GM19372 (cell line): ENCODE measurements around the gene GLIPR1L2.

Source experiments
- ATAC-seq: cut with Tn5 transposase; IDR thresholded peaks from one replicate; pipeline ENCODE4 v1.9.1; 2021; ENCODE audit warnings: mild to moderate bottlenecking, low read depth, moderate library complexity; ENCODE audit not compliant: unreplicated experiment

GLIPR1L2 gene

DNA sequence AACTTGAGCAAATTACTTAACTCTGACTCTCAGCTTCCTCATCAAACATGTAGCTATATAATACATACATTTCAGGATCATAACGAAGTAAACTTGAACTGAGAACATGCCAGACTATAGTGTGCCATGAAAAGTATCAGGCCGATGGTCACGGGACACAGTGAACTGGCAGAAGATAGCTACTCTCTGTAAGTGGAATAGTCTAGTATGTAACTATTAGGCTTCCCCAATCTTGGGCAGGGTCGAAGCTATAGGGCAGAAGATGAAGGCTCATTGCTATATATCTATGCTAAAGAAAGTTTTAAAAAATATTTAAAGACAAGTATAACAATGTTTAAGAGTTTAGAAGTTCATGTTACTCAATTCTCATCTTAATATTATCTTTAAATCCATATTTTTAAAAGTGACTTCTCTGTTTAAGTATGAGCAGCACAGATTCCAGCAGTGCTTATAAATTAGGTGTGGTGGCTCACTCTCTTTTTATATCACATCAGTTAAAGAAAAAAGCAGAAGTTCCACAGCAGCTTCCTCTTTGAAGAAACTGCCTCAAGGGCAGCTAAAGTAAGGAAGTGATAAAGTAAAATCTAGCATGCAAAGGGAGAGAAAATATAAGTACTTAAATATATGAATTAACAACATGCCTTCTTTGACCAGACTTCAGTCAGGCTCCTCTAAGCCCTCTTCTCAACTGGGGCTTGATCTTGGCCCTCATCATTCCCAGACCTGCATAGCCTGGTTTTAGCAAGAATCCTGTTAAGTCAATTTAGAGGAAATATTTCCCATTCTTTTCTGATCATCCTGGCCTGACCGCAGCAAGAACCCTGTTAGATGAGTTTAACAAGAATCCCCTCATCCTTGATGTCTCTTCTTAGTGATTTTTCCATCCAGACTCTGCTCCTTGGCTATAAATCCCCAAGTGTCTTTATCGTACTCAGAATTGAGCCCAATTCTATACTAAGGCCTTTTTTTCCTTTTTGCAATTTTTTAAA, 81.3 kb downstream of the GLIPR1L2 start:
- peak; percentile 69 for ATAC-seq

DNA sequence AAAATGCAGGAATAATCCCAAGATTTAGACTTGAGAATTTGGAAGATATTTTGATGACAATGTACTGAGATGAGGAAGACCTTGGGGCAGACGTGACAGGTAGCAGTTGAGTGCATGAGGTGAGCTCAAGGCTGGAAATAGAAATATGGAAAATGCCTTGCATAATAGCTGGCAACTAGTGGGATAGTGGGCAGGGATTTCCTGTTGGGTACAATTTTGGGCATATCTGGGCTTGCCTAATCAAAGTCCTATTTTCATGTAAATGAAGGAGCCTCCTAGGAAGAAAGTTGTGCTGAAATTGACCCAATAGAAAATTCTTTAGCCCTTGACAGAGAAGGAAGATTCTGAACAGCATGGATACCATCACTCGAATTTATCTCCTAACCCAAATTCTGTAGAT, 83.2 kb downstream of the GLIPR1L2 start:
- ATAC-seq: no peak

GRCh38 chr12:75476071-75476470, 85.2 kb downstream of the GLIPR1L2 start:
- no peak for ATAC-seq

DNA sequence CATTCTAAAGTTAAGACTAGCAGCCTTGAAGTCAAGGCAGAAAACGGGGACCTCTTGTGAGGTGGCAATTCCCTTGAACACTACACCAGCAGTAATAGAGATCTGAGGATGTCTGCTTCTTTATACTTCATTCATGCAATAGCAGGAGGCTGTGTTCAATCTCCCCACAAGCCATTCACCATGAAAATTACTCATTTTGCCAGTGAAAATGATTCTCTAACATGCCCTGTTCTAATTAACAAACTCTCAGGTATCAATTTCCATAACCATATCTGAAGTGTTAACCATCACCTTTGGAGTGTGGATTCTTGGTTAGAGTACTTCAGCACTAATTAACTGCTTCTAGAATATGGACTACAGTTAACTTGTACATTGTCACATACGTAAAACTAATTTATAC, 86.2 kb downstream of the GLIPR1L2 start:
- ATAC-seq: no peak

DNA sequence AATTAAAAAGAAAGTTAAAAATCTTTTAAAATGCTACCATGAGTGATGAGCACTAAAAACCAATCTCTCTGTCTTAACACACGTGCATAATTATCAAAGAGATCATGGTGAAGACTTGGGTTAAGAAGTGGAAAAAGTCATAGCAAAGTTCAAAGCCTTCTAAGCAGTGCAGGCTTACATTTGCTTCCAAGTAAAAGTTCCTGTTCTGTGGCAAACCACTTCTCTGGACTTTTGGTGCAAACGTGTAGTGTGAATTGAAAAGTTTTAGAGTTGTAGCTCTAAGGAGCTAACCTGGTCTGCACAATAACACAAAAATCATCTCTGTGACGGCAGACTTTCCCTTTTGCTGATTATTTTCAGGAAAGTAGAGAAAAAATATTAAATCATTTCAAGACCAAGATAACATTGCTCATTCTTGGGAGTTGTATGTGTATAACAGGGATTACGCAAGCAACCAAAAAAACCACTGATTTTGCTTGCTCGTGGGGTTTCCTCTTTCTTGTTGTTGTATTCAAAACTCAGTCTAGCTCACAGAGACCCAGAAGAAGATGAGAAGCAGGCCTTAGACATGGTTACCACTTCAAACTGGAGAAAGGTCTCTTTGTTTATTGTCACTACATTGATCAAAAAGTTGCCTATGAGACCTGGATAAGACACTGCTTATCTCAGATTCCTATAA, 87.4 kb downstream of the GLIPR1L2 start:
- ATAC-seq: no peak

- peak; percentile 35 for ATAC-seq
Measured at GRCh38 chr12:75479963-75480461, 89.1 kb downstream of the GLIPR1L2 start.

- ATAC-seq: peak; percentile 85
Measured at GRCh38 chr12:75480469-75480949, 89.6 kb downstream of the GLIPR1L2 start, which contains the start of gene GLIPR1. GLIPR1 (plus strand) TSS chr12:75480755; CDS start chr12:75480881, 126 bp downstream.

- peak; percentile 14 for ATAC-seq
Measured at GRCh38 chr12:75481013-75481705, 90.3 kb downstream of the GLIPR1L2 start.

GRCh38 chr12:75481774-75482173, 90.9 kb downstream of the GLIPR1L2 start:
- ATAC-seq: no peak
